ENCODE measurements around the gene KCNAB2.
"Not testable (repeated sequence)": the region's sequence is repeated elsewhere in the genome, so short reads cannot be mapped to it uniquely, and the experiment has no call there.

Gene KCNAB2

DNA sequence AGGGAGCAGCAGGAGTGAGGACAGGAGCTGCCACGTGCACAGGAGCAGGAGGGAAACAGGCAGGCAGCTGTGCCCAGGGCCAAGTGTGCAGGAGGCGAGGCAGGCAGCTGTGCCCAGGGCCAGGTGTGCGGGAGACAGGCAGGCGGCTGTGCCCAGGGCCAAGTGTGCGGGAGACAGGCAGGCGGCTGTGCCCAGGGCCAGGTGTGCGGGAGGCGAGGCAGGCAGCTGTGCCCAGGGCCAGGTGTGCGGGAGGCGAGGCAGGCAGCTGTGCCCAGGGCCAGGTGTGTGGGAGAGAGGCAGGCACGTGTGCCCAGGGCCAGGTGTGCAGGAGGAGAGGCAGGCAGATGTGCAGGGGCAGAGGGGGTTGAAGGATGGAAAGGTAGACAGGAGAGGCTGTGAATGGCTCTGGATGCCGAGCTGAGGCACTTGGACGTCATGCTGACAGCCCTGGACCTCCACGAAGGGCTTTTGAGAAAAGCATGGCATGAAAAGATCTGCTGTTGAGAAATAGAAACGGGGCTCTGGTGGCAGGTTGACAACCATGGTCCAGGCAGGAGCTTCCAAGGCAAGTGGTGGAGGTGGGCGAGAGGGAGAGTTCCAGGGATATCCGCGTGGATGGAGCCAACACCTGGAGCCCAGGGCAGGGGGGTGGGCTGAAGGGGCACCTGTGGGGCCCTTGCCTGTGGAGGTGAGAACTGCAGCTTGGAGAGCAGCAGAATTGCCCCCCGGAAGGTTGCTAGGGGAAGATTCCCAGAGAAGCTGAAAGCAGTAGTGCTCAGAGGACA, 34.3 kb upstream of the KCNAB2 start:
- no peak for DNase-seq

DNA sequence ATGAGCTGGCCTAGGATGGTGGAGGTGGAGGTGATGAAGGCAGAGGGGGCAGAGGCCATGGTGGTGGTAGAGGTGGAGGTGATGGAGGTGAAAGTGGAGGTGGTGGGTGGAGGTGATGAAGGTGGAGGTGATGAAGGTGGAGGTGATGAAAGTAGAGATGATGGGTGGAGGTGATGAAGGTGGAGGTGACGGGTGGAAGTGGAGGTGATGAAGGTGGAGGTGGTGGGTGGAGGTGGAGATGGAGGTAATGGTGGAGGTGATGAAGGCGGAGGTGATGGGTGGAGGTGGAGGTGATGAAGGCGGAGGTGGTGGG, 33.8 kb upstream of the KCNAB2 start:
- DNase-seq = no peak

DNA sequence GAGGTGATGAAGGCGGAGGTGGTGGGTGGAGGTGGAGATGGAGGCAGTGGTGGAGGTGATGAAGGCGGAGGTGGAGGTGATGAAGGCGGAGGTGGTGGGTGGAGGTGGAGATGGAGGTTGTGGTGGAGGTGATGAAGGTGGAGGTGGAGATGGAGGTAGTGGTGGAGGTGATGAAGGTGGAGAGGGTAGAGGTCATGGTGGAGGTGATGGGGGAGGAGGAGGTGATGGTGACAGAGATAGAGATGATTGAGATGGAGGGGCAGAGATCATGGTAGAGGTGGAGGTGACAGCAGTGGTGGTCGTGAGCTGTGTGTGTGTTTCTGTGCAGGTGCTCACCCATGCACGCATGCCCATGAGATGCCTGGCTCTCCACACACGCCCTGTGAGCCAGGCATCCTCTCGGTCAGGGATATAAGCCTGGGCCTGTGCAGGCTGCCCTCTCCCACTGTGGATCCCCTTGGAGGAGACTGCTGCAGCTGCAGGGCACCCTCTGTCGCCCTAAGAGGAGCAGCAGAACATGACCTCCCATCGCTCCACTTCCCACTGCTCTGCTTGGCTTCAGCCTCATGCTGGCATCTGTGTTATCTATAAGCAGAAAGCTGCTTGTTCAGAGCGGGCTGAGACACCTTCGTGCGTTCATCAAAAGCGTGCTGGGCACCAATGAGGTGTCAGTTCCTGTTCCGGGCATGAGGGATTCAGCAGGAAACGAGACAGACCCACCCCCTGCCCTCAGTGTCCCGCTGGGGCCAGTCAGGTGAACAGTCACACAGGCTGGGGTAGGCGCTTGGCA, 33.0 kb upstream of the KCNAB2 start:
- no peak for DNase-seq

DNA sequence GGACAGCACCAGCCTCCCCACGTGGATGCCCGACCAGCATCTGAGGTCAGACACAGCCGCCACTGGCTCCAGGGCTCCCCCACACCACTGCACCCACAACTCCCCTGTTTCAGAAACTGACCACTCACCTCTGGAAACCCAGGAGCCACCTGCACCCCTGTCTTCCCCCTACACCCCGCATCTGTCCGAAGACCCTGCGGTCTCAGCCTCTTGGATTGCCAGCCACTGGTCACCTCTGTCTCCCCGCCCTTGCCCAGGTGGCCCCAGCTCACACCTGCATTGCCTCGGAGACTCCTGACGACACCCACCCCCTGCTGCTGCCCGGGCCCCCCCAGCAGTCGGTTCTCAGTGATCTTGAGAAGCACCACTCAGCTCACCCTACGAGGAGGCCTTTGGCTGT, 32.2 kb upstream of the KCNAB2 start:
- DNase-seq = no peak

DNA sequence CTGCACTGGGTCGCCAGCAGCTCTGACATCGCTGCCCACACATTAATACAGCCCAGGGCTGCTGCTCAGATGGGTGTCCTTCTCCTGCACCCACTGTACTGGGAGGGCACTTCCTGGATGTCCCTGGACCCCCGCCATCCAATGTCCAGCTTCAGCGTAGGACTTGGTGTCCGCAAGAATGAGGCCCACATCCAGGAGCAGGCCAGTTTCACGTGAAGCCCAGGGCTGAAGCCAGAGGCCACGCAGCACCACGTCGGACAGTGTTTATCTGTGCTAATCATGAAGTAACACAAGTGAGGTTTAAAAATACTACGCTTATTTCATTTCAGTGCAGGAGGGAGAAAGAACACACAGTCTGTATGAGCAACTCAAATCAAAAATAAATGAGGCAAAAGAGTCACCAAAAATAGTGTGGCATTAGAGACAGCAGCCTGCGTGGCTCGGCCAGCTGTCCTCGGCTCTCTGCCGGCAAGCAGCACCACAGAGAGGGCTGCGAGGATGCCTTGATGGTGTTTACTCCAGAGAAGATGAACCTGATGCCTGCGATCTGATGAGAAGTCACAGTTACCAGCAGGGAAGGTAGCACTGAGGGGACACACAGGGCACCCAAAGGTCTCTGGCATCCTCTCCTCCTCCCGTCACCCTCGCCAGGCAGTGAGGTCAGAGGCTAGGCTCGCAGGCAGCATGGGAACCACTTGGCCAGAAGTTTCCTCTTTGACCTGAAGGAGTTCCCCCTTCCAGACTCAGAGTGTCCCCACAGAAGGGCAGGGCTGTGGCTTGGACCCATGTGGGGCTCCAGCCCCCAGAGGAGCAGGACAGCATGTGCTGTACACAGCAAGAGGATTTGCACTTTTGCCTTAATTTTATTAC, 31.3 kb upstream of the KCNAB2 start:
- DNase-seq = no peak

DNA sequence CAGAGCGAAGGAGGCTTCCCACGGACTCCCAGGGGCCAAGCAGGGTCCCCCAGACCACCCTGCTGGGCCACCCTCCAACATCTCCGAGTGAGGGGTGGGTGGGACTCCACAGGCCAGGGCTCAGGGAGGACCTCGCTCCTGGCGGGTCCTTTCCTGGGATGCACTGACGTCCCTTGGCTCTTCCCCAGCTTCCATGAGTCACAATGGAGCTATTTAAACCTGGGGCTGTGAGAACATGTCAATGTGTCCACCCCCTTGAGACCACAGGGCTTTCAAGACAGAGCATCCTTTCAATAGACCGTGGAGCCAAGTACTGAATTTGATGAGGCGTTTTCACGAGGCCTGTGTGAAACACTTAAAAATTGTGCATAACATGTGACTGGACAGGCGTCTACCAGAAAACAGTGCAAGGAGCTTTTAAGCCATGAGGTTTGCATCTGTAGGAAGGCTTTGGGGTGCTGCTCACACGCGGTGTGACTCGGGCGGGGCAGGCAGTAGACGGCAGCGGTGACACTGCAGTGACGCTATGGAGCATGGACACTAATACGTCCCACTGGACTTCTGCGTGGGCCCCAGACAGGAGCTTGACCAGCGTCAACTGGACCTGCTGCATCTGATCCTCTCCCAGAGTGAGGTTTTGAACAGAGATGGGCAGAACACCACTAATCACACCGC, 29.4 kb upstream of the KCNAB2 start:
- DNase-seq = no peak

DNA sequence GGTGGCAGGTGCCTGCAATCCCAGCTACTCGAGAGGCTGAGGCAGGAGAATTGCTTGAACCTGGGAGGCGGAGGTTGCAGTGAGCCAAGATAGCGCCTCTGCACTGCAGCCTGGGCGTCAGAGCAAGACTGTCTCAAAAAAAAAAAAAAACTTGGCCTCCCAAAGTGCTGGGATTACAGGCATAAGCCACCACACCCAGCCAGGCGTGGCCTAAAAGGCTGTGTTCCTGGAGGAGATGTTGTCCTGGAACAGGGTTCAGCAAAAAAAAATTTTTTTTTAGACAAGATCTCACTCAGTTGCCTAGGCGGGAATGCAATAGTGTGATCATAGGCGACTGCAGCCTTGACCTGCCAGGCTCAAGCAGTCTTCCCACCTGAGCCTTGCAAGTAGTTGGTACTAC, 28.0 kb upstream of the KCNAB2 start:
- DNase-seq = not testable (repeated sequence)

DNA sequence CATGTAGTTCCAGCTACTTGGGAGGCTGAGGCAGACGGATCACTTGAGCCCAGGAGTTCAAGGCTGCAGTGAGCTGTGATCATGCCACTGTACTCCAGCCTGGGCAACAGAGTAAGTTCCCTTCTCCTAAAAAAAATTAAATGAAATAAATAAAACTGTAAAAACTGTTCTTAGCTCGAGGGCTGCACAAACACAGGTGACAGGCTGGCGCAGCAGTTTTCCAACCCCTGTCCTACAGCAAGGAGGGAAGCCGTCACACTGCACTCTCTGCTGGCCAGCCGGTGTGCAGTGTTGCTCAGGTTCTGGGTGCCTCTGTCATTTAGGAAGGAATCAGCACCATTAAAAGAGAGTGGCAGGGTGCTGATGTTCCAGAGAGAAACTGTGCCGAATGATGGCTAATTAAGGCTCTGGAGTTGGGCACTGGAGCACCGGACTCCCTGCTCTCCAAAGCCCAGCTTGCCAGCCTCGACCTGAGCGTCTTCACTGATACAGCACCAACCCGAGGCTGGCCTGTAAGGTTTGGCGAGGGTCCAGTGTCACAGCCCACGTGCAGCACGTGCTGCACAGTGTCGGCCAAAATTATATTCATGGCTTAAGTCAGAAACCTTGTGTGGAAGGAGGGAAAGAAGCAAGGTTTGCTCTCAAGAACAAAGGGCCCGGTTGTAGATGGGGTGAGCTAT, 26.4 kb upstream of the KCNAB2 start:
- DNase-seq = no peak

DNA sequence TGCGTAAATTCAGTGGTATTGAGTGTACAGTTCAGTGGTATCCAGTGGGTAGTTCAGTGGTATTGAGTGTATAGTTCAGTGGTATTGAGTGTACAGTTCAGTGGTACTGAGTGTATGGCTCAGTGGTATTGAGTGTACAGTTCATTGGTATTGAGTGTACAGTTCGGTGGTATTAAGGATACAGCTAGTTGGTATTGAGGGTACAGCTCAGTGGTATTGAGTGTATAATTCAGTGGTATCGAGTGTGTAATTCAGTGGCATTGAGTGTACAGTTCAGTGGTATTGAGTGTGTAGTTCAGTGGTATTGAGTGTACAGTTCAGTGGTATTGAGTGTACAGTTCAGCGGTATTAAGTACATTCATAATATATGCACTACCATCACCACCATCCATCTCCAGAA, 23.5 kb upstream of the KCNAB2 start:
- no peak for DNase-seq

DNA sequence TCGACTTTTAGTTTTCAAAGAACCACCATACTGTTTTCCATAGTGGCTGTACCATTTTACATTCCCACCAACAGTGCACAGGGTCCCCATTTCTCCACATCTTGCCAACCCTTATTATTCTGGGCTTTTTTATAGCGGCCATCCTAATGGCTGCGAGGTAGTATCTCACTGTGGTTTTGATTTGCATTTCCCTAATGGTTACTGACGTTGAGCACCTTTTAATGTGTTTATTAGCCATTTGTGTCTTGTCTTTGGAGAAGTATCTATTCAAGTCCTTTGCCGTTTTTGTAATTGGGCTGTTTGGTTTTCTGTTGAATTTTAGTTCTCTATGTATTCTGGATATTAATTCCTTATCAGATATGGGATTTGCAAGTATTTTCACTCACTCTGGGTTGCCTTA, 22.3 kb upstream of the KCNAB2 start:
- no peak for DNase-seq

DNA sequence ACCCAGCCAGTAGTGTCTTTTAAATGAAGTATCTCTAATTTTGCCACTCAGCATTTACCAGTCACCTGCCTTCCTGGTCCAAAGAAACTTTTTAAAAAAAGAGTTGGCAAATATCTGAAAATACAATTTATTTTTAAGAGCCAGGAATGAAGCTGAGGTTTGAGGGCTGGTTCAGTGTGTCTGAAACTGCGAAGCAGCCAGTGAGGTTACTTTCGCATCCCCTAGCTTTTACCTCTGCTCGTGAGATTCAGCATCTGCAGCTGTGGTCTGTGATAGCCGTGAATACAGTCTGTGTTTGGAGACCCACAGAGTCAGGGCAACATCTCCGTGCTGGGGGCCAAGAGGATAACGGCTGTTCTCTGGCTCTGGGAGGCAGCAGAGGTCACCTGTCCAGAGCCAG, 21.3 kb upstream of the KCNAB2 start:
- DNase-seq = no peak

DNA sequence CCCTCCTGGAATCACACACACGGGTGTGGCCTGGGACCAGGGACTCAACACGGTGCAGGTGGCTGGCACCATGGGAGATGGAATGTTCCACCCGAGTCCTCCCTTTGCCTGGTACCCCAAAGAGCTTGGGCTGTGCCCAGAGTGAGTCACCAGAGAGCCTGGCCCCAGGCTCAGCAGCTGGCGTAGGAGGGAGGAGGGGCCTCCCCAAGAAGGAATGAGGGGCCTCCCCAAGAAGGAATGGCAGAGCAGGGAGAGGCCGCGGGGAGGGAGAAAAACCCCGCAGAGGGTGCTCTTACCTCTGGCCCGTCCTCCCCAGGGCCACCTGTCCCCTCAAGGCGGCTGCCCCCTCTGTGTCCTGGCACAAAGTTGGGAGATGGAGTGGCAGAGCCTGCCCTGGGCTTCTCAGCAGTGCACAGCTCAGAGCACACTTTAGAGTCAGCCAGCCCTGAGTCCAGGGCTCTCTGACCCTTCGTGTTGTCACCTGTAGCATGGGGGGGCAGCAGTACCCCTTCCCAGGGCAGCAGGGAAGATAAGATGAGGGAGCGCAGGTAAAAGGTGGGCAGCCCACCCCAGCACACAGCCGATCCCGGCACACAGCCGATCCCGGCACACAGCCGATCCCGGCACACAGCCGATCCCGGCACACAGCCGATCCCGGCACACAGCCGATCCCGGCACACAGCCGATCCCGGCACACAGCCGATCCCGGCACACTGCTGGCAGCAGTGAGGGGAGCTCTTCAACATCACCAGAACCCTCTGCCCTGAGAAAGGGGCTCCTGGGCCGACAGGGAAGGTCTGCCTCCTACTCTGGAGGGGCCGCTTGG, 20.2 kb upstream of the KCNAB2 start:
- no peak for DNase-seq

DNA sequence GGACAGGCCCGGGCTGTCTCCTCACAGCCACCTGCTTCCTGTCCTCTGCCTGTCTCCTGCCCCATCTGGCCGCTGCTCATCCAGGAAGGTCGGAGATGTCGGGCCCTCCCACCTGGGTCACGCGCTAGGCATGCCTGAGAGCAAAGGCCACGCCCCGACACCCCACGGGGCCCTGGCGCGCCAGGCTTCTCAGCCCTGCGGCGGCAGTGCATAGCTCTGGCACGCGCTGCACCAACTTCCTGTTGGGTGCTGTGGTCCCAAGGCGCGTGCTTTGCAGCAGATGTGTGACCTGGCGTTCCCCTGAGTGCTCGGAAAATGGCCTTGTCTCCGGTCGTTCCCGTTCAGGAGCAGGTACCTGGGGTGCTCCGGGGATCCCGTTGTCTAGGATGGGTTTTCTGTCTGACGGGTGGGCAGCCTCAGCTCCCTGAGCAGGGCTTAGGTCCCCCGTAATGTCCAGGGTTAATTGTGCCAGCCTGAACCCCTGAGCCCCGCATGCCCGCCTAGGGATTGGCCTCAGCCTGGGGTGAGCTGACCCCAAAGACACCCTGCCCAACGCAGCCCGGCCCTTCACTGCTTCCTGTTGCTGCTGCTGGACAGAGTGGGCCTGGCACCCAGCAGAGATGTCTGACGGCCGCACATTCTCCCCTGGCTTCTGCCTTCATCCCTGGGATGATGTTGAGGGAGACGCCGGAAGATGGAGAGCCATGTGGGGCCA, 19.4 kb upstream of the KCNAB2 start:
- no peak for DNase-seq

DNA sequence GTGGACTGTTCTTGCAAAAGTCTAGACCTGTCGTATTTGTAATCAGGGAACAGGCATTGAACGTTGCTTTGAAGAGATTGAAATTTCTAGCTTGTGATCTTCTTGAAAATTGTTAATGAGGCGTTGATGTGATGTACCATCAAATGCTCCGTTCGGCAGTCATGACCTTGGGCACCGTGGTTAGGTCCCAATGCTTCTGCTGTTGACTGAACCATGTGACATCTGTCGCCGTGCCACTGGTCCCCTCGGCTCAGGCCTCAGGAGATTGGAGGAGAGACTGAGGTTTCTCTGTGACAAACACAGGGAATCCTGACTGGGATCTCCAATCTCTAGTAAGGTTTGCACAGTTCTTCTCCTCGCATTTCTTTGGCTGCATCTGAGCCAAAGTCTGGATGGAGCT, 18.1 kb upstream of the KCNAB2 start:
- no peak for DNase-seq

DNA sequence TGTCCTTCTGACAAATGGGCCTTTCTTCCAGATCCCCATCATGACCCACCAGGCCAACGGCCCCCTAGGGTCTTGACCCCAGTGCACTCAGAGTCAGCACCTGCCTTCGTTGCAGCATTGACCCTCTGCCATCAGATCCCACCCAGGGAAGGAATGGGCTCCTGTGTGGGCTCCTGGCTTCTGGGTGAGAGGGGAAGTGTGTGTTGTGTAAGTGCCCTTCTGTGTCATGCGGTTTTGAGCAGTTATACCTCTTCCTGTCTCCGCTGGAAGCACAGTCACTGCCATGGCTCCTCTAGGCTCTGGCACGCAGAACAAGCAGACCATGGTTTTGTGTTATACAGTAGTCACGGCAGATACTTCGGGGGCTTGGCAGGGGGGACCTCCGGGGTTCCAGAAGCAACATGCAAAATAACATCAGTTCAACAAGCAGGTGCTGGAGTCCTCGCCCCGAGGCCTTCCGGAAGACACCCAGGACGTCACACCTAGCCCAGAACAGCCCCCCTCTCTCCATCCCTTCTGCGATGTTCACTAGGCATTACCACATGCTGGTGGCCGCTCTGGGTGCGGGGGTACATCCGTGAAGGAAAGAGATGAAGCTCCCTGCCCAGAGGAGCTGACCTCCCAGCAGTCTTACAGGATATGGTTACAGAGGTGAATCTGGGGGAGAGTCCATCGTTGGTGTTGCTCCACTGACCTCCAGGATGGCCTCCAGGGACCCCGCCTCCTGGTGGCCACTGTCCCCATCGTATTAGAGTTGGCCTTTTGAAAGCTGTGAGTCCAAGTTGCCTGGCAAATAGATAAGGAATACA, 17.4 kb upstream of the KCNAB2 start:
- no peak for DNase-seq

DNA sequence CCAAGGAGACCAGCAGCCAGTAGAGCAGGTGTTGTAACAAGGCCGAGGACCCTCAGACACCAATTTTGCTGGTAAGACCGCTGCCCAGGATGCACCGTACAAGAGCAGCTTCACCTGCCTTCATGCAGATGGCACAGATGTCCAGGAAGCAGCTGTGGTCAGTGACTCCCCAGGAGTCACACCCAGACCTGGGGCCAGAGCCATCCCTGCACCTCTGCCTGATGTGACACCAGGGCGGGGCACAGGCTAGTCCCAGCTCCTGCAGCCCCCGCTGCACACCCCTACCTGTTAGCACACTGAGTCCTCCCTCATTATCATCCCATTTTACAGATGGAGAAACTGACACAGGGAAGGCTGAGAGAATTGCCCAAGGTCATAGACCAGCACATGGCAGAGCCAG, 16.3 kb upstream of the KCNAB2 start:
- no peak for DNase-seq

DNA sequence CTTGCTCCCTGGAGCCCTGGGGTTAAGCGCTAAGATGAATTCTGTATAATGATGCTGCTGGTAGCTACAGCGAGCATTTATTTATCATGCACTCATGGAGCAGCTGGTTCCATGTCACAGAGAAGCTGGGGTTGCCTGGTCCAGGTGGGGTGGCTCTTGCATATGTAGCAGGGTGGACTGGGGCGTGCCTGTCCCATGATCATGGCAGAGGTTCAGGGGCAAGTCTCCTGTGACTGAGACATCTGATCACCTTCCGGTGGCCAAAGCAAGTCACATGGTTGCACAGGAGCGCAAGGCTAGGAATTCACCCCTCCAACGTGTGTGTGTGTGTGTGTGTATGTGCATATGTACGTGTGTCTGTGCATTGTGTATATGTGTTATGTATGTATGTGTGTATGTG, 15.6 kb upstream of the KCNAB2 start:
- no peak for DNase-seq

DNA sequence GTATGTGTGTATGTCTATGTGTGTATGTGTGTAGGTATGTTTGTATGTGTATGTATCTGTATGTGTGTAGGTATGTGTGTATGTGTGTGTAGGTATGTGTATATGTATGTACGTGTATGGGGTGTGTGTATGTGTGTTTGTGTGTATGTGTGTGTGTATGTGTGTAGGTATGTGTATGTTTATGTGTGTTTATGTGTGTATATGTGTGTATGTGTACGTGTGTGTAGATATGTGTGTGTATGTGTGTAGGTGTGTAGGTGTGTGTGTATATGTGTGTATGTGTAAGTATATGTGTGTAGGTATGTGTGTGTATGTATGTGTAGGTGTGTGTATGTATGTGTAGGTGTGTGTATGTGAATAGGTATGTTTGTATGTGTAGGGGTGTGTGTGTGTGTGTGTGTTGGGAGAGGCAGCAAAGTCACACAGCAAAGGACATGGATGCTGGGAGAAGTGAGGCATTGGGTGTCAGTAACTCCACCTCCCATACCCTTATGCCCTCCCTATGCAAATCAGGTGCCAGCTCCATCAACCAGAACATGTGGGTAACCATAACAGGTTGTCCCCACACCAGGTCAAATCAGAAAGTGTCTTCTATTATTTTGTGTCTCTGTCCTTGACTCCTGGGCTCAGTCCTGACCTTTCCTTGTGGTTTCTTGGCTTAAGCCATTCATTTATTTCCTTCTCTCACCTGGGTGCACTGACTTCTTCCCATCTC, 15.0 kb upstream of the KCNAB2 start:
- DNase-seq = no peak

DNA sequence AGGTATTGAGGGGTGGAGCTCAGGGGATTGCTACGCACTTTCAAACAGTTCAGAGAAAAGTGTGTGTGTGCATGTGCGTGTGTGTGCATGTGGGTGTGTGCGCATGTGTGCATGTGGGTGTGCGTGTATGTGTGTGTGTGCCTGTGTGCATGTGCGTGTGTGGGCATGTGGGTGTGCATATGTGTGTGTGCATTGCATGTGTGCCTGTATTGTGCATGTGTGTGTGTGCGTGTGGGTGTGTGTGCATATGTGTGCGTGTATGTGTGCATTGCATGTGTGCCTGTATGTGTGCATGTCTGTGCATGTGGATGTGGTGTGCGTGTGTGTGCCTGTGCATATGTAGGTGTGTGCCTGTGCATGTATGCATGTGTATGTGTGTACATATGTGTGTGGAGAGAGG, 12.6 kb upstream of the KCNAB2 start:
- DNase-seq = no peak
